ENCODE results near the gene SYN1.

The SYN1 gene

DNA sequence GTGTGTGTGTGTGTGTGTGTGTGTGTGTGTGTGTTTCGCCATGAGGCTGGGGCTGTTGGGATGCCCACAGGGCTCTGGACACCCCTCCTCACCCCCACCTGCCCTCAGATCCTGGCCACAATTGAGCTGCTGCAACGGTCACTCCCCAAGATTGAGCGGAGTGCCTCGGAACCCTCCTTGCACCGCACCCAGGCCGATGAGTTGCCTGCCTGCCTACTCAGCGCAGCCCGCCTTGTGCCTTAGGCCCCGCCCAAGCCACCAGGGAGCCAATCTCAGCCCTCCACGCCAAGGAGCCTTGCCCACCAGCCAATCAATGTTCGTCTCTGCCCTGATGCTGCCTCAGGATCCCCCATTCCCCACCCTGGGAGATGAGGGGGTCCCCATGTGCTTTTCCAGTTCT is 48.4 kb downstream of the SYN1 start:
- TF ChIP-seq CREB1 (IDR thresholded peaks at IDR 0.05; ENCODE audit: low read depth) (no peak), CEBPB (IDR thresholded peaks at IDR 0.05) (no peak), ZBTB7A (IDR thresholded peaks at IDR 0.05; ENCODE audit: low read depth) (no peak), FOXM1 (IDR thresholded peaks at IDR 0.05; ENCODE audit: borderline replicate concordance, low read depth) (no peak), TEAD4 (IDR thresholded peaks at IDR 0.05) (no peak), YY1 (IDR thresholded peaks at IDR 0.05; ENCODE audit: low read depth) (no peak), TAF1 (IDR thresholded peaks at IDR 0.05; ENCODE audit: low read depth) (no peak), RAD21 (IDR thresholded peaks at IDR 0.05; ENCODE audit: low read depth) (no peak), TCF12 (IDR thresholded peaks at IDR 0.05; ENCODE audit: low read depth) (no peak)
- TF ChIP-seq, protein P1, sequence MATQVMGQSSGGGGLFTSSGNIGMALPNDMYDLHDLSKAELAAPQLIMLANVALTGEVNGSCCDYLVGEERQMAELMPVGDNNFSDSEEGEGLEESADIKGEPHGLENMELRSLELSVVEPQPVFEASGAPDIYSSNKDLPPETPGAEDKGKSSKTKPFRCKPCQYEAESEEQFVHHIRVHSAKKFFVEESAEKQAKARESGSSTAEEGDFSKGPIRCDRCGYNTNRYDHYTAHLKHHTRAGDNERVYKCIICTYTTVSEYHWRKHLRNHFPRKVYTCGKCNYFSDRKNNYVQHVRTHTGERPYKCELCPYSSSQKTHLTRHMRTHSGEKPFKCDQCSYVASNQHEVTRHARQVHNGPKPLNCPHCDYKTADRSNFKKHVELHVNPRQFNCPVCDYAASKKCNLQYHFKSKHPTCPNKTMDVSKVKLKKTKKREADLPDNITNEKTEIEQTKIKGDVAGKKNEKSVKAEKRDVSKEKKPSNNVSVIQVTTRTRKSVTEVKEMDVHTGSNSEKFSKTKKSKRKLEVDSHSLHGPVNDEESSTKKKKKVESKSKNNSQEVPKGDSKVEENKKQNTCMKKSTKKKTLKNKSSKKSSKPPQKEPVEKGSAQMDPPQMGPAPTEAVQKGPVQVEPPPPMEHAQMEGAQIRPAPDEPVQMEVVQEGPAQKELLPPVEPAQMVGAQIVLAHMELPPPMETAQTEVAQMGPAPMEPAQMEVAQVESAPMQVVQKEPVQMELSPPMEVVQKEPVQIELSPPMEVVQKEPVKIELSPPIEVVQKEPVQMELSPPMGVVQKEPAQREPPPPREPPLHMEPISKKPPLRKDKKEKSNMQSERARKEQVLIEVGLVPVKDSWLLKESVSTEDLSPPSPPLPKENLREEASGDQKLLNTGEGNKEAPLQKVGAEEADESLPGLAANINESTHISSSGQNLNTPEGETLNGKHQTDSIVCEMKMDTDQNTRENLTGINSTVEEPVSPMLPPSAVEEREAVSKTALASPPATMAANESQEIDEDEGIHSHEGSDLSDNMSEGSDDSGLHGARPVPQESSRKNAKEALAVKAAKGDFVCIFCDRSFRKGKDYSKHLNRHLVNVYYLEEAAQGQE (IDR thresholded peaks at IDR 0.05; ENCODE audit: low read depth) = no peak

DNA sequence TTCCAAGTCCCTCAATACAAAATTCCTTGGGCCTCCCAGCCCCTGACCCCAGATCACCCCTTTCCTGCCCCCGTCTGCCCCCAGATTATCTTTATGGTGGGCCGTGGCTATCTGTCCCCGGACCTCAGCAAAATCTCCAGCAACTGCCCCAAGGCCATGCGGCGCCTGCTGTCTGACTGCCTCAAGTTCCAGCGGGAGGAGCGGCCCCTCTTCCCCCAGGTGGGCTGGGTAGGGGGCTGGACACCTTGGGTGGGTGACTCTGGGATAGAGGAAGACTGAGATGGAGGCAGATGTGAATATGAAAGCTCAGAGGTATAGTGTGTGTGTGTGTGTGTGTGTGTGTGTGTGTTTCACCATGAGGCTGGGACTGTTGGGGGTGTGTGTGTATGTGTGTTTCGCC is 48.9 kb downstream of the SYN1 start:
- TF ChIP-seq YY1 (IDR thresholded peaks at IDR 0.05; ENCODE audit: low read depth) = no peak
- TF ChIP-seq NFIC (IDR thresholded peaks at IDR 0.05) = no peak
- no peak for TF ChIP-seq RAD21 (IDR thresholded peaks at IDR 0.05; ENCODE audit: low read depth)
- no peak for TF ChIP-seq FOXM1 (IDR thresholded peaks at IDR 0.05; ENCODE audit: borderline replicate concordance, low read depth)
- no peak for TF ChIP-seq ZBTB7A (IDR thresholded peaks at IDR 0.05; ENCODE audit: low read depth)
- TF ChIP-seq EGR1 (IDR thresholded peaks at IDR 0.05) = no peak
- no peak for TF ChIP-seq CEBPB (IDR thresholded peaks at IDR 0.05)
- TF ChIP-seq EP300 (IDR thresholded peaks at IDR 0.05; ENCODE audit: borderline replicate concordance) = no peak
- no peak for TF ChIP-seq TAF1 (IDR thresholded peaks at IDR 0.05; ENCODE audit: low read depth)
- TF ChIP-seq TCF12 (IDR thresholded peaks at IDR 0.05; ENCODE audit: low read depth) = no peak
- TF ChIP-seq, protein P2, sequence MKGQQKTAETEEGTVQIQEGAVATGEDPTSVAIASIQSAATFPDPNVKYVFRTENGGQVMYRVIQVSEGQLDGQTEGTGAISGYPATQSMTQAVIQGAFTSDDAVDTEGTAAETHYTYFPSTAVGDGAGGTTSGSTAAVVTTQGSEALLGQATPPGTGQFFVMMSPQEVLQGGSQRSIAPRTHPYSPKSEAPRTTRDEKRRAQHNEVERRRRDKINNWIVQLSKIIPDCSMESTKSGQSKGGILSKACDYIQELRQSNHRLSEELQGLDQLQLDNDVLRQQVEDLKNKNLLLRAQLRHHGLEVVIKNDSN (IDR thresholded peaks at IDR 0.05) = no peak

DNA sequence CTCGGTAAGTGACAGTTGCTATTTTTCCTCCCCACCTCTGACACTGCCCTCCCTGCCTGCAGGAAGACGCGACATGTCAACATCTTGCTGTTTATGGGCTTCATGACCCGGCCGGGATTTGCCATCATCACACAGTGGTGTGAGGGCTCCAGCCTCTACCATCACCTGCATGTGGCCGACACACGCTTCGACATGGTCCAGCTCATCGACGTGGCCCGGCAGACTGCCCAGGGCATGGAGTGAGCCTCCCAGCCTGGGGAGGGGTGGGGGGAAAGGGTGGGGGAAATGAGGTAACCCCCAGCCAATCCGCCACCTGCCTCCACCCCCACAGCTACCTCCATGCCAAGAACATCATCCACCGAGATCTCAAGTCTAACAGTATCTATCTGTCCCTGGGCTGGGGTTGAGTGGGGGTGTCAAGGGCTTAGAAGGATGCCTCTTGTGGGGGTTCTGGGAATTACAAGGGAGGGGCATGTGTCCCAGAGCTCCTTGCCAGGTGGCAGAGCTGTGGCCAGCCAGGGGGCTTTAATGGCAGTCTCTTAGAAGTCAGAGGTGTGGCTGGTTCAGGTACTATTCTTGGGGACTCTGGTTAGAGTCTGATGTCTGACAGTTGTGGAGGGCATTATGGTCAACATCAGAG is 50.9 kb downstream of the SYN1 start:
- TF ChIP-seq EP300 (IDR thresholded peaks at IDR 0.05; ENCODE audit: borderline replicate concordance) = no peak
- TF ChIP-seq TEAD4 (IDR thresholded peaks at IDR 0.05) = no peak
- no peak for TF ChIP-seq EGR1 (IDR thresholded peaks at IDR 0.05)
- TF ChIP-seq CREB1 (IDR thresholded peaks at IDR 0.05; ENCODE audit: low read depth) = no peak
- TF ChIP-seq, protein P2 (IDR thresholded peaks at IDR 0.05) = no peak
- TF ChIP-seq NFIC (IDR thresholded peaks at IDR 0.05) = no peak
- TF ChIP-seq, protein P3, sequence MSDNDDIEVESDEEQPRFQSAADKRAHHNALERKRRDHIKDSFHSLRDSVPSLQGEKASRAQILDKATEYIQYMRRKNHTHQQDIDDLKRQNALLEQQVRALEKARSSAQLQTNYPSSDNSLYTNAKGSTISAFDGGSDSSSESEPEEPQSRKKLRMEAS (IDR thresholded peaks at IDR 0.05) = no peak
- TF ChIP-seq CEBPB (IDR thresholded peaks at IDR 0.05) = no peak
- TF ChIP-seq, protein P1 (IDR thresholded peaks at IDR 0.05; ENCODE audit: low read depth) = no peak
- TF ChIP-seq TAF1 (IDR thresholded peaks at IDR 0.05; ENCODE audit: low read depth) = no peak
- TF ChIP-seq RAD21 (IDR thresholded peaks at IDR 0.05; ENCODE audit: low read depth) = no peak
- no peak for TF ChIP-seq ZBTB7A (IDR thresholded peaks at IDR 0.05; ENCODE audit: low read depth)
- no peak for TF ChIP-seq TCF12 (IDR thresholded peaks at IDR 0.05; ENCODE audit: low read depth)
- TF ChIP-seq FOXM1 (IDR thresholded peaks at IDR 0.05; ENCODE audit: borderline replicate concordance, low read depth) = no peak
- no peak for TF ChIP-seq YY1 (IDR thresholded peaks at IDR 0.05; ENCODE audit: low read depth)

DNA sequence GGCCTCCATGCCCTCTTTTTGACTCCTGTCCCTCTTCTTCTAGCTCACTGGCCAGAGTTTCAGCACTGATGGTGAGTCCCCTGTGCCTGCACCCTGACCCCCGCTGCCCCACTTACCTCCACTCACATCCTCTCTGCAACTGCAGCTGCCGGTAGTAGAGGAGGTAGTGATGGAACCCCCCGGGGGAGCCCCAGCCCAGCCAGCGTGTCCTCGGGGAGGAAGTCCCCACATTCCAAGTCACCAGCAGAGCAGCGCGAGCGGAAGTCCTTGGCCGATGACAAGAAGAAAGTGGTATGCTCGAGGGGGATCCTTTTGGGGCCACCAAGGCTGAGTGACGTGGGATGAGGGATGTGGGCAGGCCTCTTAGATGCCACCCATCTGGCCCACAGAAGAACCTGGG is 52.8 kb downstream of the SYN1 start:
- no peak for TF ChIP-seq TAF1 (IDR thresholded peaks at IDR 0.05; ENCODE audit: low read depth)
- TF ChIP-seq TCF12 (IDR thresholded peaks at IDR 0.05; ENCODE audit: low read depth) = no peak
- TF ChIP-seq FOXM1 (IDR thresholded peaks at IDR 0.05; ENCODE audit: borderline replicate concordance, low read depth) = no peak
- TF ChIP-seq, protein P2 (IDR thresholded peaks at IDR 0.05) = no peak
- TF ChIP-seq TEAD4 (IDR thresholded peaks at IDR 0.05) = no peak
- no peak for TF ChIP-seq CREB1 (IDR thresholded peaks at IDR 0.05; ENCODE audit: low read depth)
- no peak for TF ChIP-seq EGR1 (IDR thresholded peaks at IDR 0.05)
- TF ChIP-seq, protein P1 (IDR thresholded peaks at IDR 0.05; ENCODE audit: low read depth) = no peak
- TF ChIP-seq CEBPB (IDR thresholded peaks at IDR 0.05) = no peak
- TF ChIP-seq EP300 (IDR thresholded peaks at IDR 0.05; ENCODE audit: borderline replicate concordance) = no peak
- TF ChIP-seq, protein P3 (IDR thresholded peaks at IDR 0.05) = no peak
- no peak for TF ChIP-seq YY1 (IDR thresholded peaks at IDR 0.05; ENCODE audit: low read depth)
- TF ChIP-seq ZBTB7A (IDR thresholded peaks at IDR 0.05; ENCODE audit: low read depth) = no peak
- no peak for TF ChIP-seq NFIC (IDR thresholded peaks at IDR 0.05)
- no peak for TF ChIP-seq RAD21 (IDR thresholded peaks at IDR 0.05; ENCODE audit: low read depth)

Data from Ishikawa (cell line).